BLaER1 (cell line): ENCODE data around the gene PNP.
A peak's percentile ranks its signal among the peaks of the same experiment; 100 is the strongest.

Source experiments
- H3K27ac ChIP-seq: shearing (Covaris generic); formaldehyde crosslinking; 2 replicates; pipeline ENCODE4 v1.8.1; 2022
- H3K27me3 ChIP-seq: shearing (Covaris generic); formaldehyde crosslinking; 2 replicates; pipeline ENCODE4 v1.8.1; 2022
- H3K36me3 ChIP-seq: shearing (Covaris generic); formaldehyde crosslinking; 2 replicates; pipeline ENCODE4 v1.8.1; 2022
- H3K4me1 ChIP-seq: shearing (Covaris generic); formaldehyde crosslinking; 2 replicates; pipeline ENCODE4 v1.8.1; 2022
- H3K4me2 ChIP-seq: shearing (Covaris generic); formaldehyde crosslinking; 2 replicates; pipeline ENCODE4 v1.8.1; 2022
- H3K4me3 ChIP-seq: shearing (Covaris generic); formaldehyde crosslinking; 2 replicates; pipeline ENCODE4 v1.8.1; 2022
- H3K9ac ChIP-seq: shearing (Covaris generic); formaldehyde crosslinking; 2 replicates; pipeline ENCODE4 v1.8.1; 2022
- H3K9me3 ChIP-seq: shearing (Covaris generic); formaldehyde crosslinking; 2 replicates; pipeline ENCODE4 v1.8.1; 2022
- H4K20me1 ChIP-seq: shearing (Covaris generic); formaldehyde crosslinking; 2 replicates; pipeline ENCODE4 v1.8.1; 2022
- Cebpa-rat ChIP-seq: shearing (Covaris generic); IDR thresholded peaks from 2 replicates; pipeline ENCODE4 v1.8.1; 2022

Gene PNP

GRCh38 chr14:20454516-20455354, 14.5 kb upstream of the PNP start, which contains the start of the genes APEX1 and OSGEP:
Gene APEX1 (plus strand): TSS chr14:20455226. CDS start chr14:20455646, 420 bp downstream.
Gene OSGEP (minus strand): TSS chr14:20454812. CDS start chr14:20454683, 129 bp downstream.
- no peak for TF ChIP-seq Cebpa-rat
- H3K27me3 ChIP-seq: no peaks in the 10 kb centered on the region
- peak within 1 kb of the TSS; percentile 92 for H3K9ac ChIP-seq
- peaks cover 30% of the 10 kb centered on the region for H4K20me1 ChIP-seq
- peaks cover 51% of the 10 kb centered on the region for H3K4me1 ChIP-seq
- peak within 1 kb of the TSS; percentile 86 for H3K4me3 ChIP-seq
- peak within 1 kb of the TSS; percentile 93 for H3K27ac ChIP-seq
- H3K36me3 ChIP-seq: peaks cover 73% of the 10 kb centered on the region
- H3K9me3 ChIP-seq: no peaks in the 10 kb centered on the region
- peak within 1 kb of the TSS; percentile 99 for H3K4me2 ChIP-seq

- Histone ChIP-seq H3K4me2 (peak overlapping the region; percentile 99), H3K27ac (peak overlapping the region; percentile 93), H3K36me3 (peaks cover 71% of the 10 kb centered on the region), H3K4me3 (peak overlapping the region; percentile 86), H3K4me1 (peaks cover 60% of the 10 kb centered on the region), H3K27me3 (no peaks in the 10 kb centered on the region), H3K9ac (peak overlapping the region; percentile 92), H4K20me1 (peaks cover 37% of the 10 kb centered on the region), H3K9me3 (no peaks in the 10 kb centered on the region)
- TF ChIP-seq Cebpa-rat: no peak
These were observed 13.6 kb upstream of the PNP start for GRCh38 chr14:20455355-20456300.

- Histone ChIP-seq H3K9ac (peak overlapping the region; percentile 92), H3K36me3 (peaks cover 58% of the 10 kb centered on the region)
These were observed 12.2 kb upstream of the PNP start for GRCh38 chr14:20456971-20457370.

GRCh38 chr14:20458031-20458789, 11.0 kb upstream of the PNP start:
- H4K20me1 ChIP-seq: peaks cover 41% of the 10 kb centered on the region
- no peaks in the 10 kb centered on the region for H3K9me3 ChIP-seq
- H3K4me3 ChIP-seq: peak overlapping the region; percentile 48
- no peaks in the 10 kb centered on the region for H3K27me3 ChIP-seq
- H3K27ac ChIP-seq: peak overlapping the region; percentile 93
- H3K36me3 ChIP-seq: peaks cover 46% of the 10 kb centered on the region
- H3K9ac ChIP-seq: peak overlapping the region; percentile 92
- peaks cover 61% of the 10 kb centered on the region for H3K4me1 ChIP-seq
- peak overlapping the region; percentile 99 for H3K4me2 ChIP-seq
- TF ChIP-seq Cebpa-rat: no peak

More at GRCh38 chr14:20456971-20457370, 12.2 kb upstream of the PNP start:
- no peaks in the 10 kb centered on the region for H3K27me3 ChIP-seq
- H3K9me3 ChIP-seq: no peaks in the 10 kb centered on the region
- H3K4me1 ChIP-seq: peaks cover 61% of the 10 kb centered on the region
- H3K4me3 ChIP-seq: peak overlapping the region; percentile 86
- peaks cover 41% of the 10 kb centered on the region for H4K20me1 ChIP-seq
- H3K4me2 ChIP-seq: peak overlapping the region; percentile 99
- TF ChIP-seq Cebpa-rat: no peak
- H3K27ac ChIP-seq: peak overlapping the region; percentile 93

GRCh38 chr14:20460458-20461224, 8.6 kb upstream of the PNP start:
- no peak for TF ChIP-seq Cebpa-rat
- peak overlapping the region; percentile 95 for H3K27ac ChIP-seq
- H3K9me3 ChIP-seq: no peaks in the 10 kb centered on the region
- peaks cover 54% of the 10 kb centered on the region for H3K4me1 ChIP-seq
- peaks cover 46% of the 10 kb centered on the region for H3K36me3 ChIP-seq
- H3K4me2 ChIP-seq: peak overlapping the region; percentile 99
- H4K20me1 ChIP-seq: peaks cover 41% of the 10 kb centered on the region
- peak overlapping the region; percentile 96 for H3K9ac ChIP-seq
- no peaks in the 10 kb centered on the region for H3K27me3 ChIP-seq
- H3K4me3 ChIP-seq: peak overlapping the region; percentile 96

GRCh38 chr14:20461225-20462141, 7.7 kb upstream of the PNP start, which contains the start of gene PIP4P1:
Gene PIP4P1 (minus strand): TSS chr14:20461434. CDS start chr14:20461325, 109 bp downstream.
- Histone ChIP-seq H3K27me3 (no peaks in the 10 kb centered on the region), H3K36me3 (peaks cover 40% of the 10 kb centered on the region), H3K4me1 (peaks cover 51% of the 10 kb centered on the region), H3K4me2 (peak within 1 kb of the TSS; percentile 99), H4K20me1 (peaks cover 34% of the 10 kb centered on the region), H3K4me3 (peak within 1 kb of the TSS; percentile 96), H3K9ac (peak within 1 kb of the TSS; percentile 96), H3K27ac (peak within 1 kb of the TSS; percentile 95), H3K9me3 (no peaks in the 10 kb centered on the region)
- no peak for TF ChIP-seq Cebpa-rat

- Histone ChIP-seq H4K20me1 (peaks cover 35% of the 10 kb centered on the region), H3K9ac (peak overlapping the region; percentile 94), H3K27ac (no peak overlapping the region)
These were observed 403 bp upstream of the PNP start for GRCh38 chr14:20468764-20469241.

More at GRCh38 chr14:20468764-20469241, 403 bp upstream of the PNP start:
- Histone ChIP-seq H3K4me1 (peaks cover 40% of the 10 kb centered on the region), H3K4me2 (peak overlapping the region; percentile 92), H3K27me3 (no peaks in the 10 kb centered on the region), H3K9me3 (no peaks in the 10 kb centered on the region), H3K36me3 (peaks cover 26% of the 10 kb centered on the region), H3K4me3 (peak overlapping the region; percentile 85)
- no peak for TF ChIP-seq Cebpa-rat
